Stimulated activated CD8-positive, alpha-beta memory T cell treated with anti-CD3 and anti-CD28 coated beads, Interleukin-7, amount 100 ng/mL, for 48 hours (primary cell): ENCODE measurements around the gene PSKH1.

Experiments
- DNase-seq, 2 donors: peaks; one replicate each; pipeline ENCODE4 v3.0.0-alpha.2; 2020; ENCODE audit warnings: low read depth in 1 of 2; ENCODE audit errors: extremely low read depth in 1 of 2

Gene PSKH1

GRCh38 chr16:67864594-67864993, 28.5 kb upstream of the PSKH1 start:
- DNase-seq = no peak

DNA sequence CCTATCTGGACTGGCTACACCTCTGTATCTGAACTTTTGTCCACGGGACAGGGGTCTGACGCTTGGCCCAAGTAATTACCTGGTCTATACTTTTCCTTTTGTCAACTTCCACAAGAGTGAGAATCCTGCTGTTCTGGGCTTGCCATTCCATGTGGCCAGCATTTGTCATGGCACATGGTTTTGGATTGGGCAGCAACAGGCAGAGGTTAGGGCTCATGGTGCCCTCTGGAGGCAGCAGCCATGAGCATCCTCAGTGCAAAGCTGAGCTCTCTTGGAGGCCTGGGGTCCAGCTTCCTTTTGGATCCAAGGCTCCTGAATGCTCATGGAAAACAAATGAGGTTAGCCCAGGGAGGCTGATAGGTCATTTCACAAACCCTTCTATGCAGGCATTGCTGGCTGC, 27.7 kb upstream of the PSKH1 start:
- DNase-seq = no peak

DNA sequence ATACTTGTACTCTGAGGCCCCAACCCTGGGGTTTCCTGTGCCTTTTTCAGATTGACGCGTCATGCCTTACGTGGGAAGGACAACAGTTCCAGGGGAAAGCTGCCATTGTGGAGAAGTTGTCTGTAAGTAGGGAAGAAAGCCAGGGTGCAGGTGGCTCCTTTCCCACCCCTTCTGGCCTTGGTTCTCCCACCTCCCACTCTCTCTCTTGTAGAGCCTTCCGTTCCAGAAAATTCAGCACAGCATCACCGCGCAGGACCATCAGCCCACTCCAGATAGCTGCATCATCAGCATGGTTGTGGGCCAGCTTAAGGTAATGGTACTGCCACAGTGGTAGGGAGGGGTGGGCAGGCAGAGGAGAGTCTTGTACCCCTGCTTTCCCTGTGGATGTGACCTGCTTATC, 24.8 kb upstream of the PSKH1 start:
- DNase-seq = no peak

DNA sequence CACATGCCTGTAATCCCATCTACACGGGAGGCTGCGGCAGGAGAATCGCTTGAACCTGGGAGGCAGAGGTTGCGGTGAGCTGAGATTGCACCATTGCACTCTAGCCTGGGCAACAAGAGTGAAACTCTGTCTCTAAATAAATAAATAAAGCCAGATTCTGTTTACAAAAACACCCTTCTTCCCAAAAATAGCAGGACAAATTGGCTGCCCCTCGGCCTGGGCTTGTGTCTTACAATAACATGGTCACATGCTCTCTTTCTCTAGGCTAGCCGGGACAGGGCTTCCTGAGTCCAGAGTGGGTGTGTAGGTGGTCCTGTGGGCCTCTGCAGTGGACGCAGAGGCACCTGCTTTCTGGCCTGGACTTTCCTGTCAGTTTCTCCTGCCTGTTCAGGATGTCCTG, 23.4 kb upstream of the PSKH1 start:
- no peak for DNase-seq

DNA sequence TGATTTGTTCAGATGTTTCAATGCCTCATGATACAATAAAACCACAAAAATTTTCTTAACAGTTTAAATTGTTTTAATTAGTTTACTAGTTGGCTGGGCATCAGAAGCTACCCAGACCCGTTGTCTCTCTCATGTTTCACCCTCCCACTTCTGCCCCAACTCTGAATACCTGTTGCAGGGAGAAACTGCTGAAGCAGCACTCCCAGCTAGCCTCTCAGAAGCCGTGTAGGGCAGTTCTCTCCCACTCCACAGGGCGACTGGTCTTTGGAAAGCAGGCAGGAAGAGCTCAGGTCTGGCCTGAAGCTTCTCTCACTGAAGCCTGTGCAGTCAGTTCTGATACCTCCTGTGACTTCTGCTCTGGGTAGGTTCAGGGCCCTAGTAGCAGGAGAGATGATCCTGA, 21.8 kb upstream of the PSKH1 start:
- DNase-seq = no peak

DNA sequence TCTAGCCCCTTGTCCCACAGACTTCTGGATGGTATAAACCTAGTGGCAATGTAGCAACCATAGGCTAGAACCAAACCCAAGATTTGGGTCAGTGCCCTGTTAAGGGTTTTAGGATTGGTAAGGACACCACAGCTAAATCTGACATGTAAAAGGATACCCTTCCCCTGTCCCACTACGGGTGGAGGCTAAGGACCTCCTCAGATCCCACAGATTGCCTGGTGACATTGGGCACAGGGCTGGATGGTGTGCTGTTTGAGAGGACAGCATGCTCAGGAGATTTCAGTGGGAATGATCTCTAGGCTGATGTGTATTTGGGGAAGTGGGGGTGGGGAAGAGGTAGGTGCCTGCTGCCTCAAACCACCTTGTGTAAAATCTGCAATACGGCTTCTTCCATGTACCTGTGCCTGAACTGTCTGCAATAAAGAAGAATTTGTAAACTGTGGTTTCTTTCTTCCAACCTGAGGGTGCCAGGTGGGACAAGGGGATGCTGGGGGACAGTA, 20.9 kb upstream of the PSKH1 start:
- no peak for DNase-seq

GRCh38 chr16:67872631-67873434, 20.2 kb upstream of the PSKH1 start, which contains the start of gene EDC4:
Gene EDC4 (plus strand): TSS chr16:67873052. CDS start chr16:67873262, 210 bp downstream.
- DNase-seq = peak; percentile 82 to 85

GRCh38 chr16:67873435-67874370, 19.4 kb upstream of the PSKH1 start:
- DNase-seq = no peak

DNA sequence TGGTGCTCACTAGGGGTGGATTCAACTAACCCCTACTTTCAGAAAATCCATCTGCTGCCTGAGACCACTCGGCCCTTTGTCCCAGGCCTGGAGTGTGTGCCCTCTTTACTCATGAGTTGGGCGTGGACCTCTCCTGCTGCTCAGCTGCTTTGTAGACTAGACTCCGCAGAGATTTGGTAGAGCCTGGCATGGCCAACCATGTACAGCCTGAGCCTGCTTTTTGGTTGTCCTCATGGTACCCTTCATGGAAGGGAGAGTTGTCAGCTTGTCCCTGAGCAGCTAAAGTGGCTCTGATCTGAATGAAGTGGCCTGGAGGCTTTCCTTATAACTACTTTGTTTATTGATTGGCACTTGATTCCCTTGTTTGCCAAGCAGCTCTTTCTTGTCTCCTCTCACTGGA, 18.7 kb upstream of the PSKH1 start:
- DNase-seq = no peak

DNA sequence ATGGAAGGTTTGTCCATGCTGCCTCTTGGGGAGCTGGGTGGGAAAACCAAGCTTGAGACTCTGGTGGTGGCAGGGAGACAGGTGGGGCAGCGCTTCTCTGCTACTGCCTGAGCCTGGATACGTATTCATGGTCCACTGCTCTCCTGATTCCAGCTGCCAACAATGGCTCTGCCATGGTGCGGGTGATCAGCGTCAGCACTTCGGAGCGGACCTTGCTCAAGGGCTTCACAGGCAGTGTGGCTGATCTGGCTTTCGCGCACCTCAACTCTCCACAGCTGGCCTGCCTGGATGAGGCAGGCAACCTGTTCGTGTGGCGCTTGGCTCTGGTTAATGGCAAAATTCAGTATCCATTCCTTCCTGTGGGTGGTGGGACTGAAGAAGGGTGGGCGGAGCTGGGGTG, 16.0 kb upstream of the PSKH1 start:
- no peak for DNase-seq

- DNase-seq = no peak
Observed at GRCh38 chr16:67878232-67878631, 14.8 kb upstream of the PSKH1 start.

GRCh38 chr16:67878846-67879245, 14.2 kb upstream of the PSKH1 start:
- DNase-seq = no peak

DNA sequence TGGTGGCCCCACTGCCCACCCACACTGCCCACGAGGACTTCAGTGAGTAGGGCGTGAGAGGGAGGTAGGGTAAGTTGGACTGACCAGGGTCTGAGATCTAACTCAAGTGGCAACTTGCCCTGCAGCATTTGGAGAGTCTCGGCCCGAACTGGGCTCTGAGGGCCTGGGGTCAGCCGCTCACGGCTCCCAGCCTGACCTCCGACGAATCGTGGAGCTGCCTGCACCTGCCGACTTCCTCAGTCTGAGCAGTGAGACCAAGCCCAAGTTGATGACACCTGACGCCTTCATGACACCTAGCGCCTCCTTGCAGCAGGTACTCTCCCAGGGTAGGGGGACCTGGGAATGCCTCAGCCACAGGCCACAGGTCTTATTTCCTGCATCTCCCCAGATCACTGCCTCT, 13.6 kb upstream of the PSKH1 start:
- DNase-seq = no peak

GRCh38 chr16:67879936-67880335, 13.1 kb upstream of the PSKH1 start:
- DNase-seq = no peak

GRCh38 chr16:67880584-67880983, 12.5 kb upstream of the PSKH1 start:
- no peak for DNase-seq

GRCh38 chr16:67881621-67882161, 11.4 kb upstream of the PSKH1 start:
- DNase-seq = no peak

DNA sequence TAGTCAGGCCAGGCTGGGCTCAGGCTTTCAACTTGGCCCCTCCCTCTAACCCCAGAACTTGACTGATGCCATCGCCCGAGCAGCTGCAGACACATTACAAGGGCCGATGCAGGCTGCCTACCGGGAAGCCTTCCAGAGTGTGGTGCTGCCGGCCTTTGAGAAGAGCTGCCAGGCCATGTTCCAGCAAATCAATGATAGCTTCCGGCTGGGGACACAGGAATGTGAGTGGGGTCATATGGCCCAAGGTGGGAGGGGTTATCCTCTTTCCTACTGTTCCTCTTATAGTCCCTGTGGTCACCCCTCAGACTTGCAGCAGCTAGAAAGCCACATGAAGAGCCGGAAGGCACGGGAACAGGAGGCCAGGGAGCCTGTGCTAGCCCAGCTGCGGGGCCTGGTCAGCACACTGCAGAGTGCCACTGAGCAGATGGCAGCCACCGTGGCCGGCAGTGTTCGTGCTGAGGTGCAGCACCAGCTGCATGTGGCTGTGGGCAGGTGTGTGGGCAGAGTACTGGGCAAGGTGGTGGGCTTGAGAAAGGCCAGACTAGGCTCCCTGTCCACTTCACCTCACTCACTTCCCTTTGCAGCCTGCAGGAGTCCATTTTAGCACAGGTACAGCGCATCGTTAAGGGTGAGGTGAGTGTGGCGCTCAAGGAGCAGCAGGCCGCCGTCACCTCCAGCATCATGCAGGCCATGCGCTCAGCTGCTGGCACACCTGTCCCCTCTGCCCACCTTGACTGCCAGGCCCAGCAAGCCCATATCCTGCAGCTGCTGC, 10.5 kb upstream of the PSKH1 start:
- no peak for DNase-seq

GRCh38 chr16:67883146-67883871, 9.7 kb upstream of the PSKH1 start:
- DNase-seq = no peak

DNA sequence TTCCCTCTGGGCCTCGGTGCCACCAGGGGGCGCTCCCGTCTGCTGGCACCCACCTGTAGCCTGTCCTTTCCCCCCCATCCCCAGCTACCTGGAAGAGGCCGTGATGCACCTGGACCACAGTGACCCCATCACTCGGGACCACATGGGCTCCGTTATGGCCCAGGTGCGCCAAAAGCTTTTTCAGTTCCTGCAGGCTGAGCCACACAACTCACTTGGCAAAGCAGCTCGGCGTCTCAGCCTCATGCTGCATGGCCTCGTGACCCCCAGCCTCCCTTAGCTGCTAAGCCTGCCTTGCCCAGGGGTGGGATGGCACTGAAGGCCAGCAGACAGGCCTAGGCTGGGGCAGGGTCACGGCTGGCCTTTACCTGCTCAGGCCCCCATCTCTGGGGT, 9.2 kb upstream of the PSKH1 start:
- peak; percentile 42 to 43 for DNase-seq

DNA sequence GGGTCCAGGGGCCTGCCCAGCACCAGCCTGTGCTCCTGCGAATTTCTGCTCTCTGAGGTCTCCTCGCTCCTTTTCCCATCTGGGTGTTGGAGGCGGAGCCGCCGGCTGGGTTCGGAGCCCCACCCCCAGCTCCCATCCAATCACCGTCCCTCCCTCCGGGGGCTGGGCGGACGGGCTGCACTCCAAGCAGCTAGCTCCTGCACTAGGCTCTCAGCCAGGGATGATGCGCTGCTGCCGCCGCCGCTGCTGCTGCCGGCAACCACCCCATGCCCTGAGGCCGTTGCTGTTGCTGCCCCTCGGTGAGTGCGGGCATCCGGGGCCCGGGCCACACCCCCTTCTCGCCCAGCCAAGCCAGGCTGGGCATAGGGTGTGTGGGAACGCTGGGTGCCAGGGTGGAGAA, 8.4 kb upstream of the PSKH1 start, which contains the start of gene NRN1L:
Gene NRN1L (plus strand): TSS at position 202 of the 400 bp plus-strand sequence. CDS start 19 bp downstream, at position 221.
- no peak for DNase-seq
